HFFc6 (cell line): ENCODE data around the gene RAC2. TPM values are rescaled to one million over a fixed set of nuclear protein-coding genes. Genes with fewer than 3 reads are reported as not detected.

ENCODE experiments used
- DNase-seq: peaks from one replicate; pipeline ENCODE4 v3.0.0-alpha.2; 2018
- H3K27ac Mint-ChIP-seq: 2 replicates; pipeline ENCODE4 v1.8.0; 2020; ENCODE audit warnings: mild to moderate bottlenecking, mixed read lengths
- H3K27me3 Mint-ChIP-seq: 2 replicates; pipeline ENCODE4 v1.8.0; 2021; ENCODE audit warnings: mild to moderate bottlenecking, moderate library complexity, mixed read lengths; ENCODE audit not compliant: insufficient read depth
- H3K36me3 Mint-ChIP-seq: 2 replicates; pipeline ENCODE4 v1.8.0; 2021; ENCODE audit warnings: low read depth, mixed read lengths
- H3K4me1 Mint-ChIP-seq: 2 replicates; pipeline ENCODE4 v1.8.0; 2020; ENCODE audit warnings: low read depth, mixed read lengths
- H3K4me3 Mint-ChIP-seq: 2 replicates; pipeline ENCODE4 v1.8.0; 2020; ENCODE audit warnings: mild to moderate bottlenecking, moderate library complexity, mixed read lengths
- H3K9me3 Mint-ChIP-seq: 2 replicates; pipeline ENCODE4 v1.8.0; 2020; ENCODE audit warnings: mild to moderate bottlenecking, mixed read lengths
- CTCF ChIP-seq: fragments of 200-600 bp; sonication (generic); IDR thresholded peaks from 2 replicates; pipeline ENCODE4 v1.5.0; 2021; ENCODE audit warnings: antibody characterized with exemption, mild to moderate bottlenecking
- long read RNA-seq: library from polyadenylated mRNA; unstranded; transcript quantifications from one replicate; pipeline ENCODE4 v2.0.0, GENCODE V29; 2019
- total RNA-seq, 6 experiments: library from RNA; stranded (reverse); fragmentation: NEBNext Ultra II Directional; extraction: Animal tissue kit (Norgen Biotek cat#: 25700); gene quantifications; 2 replicates in 1 of 6; 3 replicates in 5 of 6; pipeline ENCODE4 v1.2.3, GENCODE V29; 2021

The RAC2 gene
- 10 to 100 TPM; 29.9 to 57.2 (median 53.5) TPM for total RNA-seq
- long read RNA-seq, transcript RAC2-201 (7 exons, 1,482 nt), result major isoform, 20 of 28 reads
- long read RNA-seq, partial matches to known transcripts, result 2 of 28 reads
- long read RNA-seq, other reads (novel, unspliced or antisense), result 6 of 28 reads

- DNase-seq, result no peak
- no peaks in the 10 kb centered on the region for H3K36me3 Mint-ChIP-seq
- peaks cover 6% of the 10 kb centered on the region for H3K27me3 Mint-ChIP-seq
- H3K4me3 Mint-ChIP-seq, result peak within 1 kb of the TSS; percentile 84
- no peaks in the 10 kb centered on the region for H3K9me3 Mint-ChIP-seq
- TF ChIP-seq CTCF, result no peak
- H3K4me1 Mint-ChIP-seq, result peaks cover 26% of the 10 kb centered on the region
- 0 out of 2 replicates have a peak within 1 kb of the TSS, but pooled peaks have one; percentile 25 for H3K27ac Mint-ChIP-seq
These were observed at the start of gene RAC2 for GRCh38 chr22:37244114-37244921. RAC2 (minus strand) TSS chr22:37244269; CDS start chr22:37244148, 121 bp downstream.

GRCh38 chr22:37293172-37293571 lies 49.1 kb upstream of the RAC2 start:
- no peaks in the 10 kb centered on the region for H3K36me3 Mint-ChIP-seq
- no peak overlapping the region for H3K27ac Mint-ChIP-seq
- peaks cover 5% of the 10 kb centered on the region; the same call in 1 of the 2 replicates for H3K27me3 Mint-ChIP-seq

GRCh38 chr22:37292641-37293040 lies 48.6 kb upstream of the RAC2 start:
- Mint-ChIP-seq H3K4me3 (no peak overlapping the region), H3K9me3 (peaks cover 4% of the 10 kb centered on the region), H3K4me1 (peaks cover 12% of the 10 kb centered on the region), H3K36me3 (no peaks in the 10 kb centered on the region), H3K27ac (no peak overlapping the region), H3K27me3 (peaks cover 6% of the 10 kb centered on the region)
- TF ChIP-seq CTCF, result no peak
- no peak for DNase-seq

More at GRCh38 chr22:37293172-37293571, 49.1 kb upstream of the RAC2 start:
- Mint-ChIP-seq H3K9me3 (peaks cover 4% of the 10 kb centered on the region), H3K4me1 (peaks cover 12% of the 10 kb centered on the region), H3K4me3 (no peak overlapping the region)
- TF ChIP-seq CTCF, result no peak
- no peak for DNase-seq

DNA sequence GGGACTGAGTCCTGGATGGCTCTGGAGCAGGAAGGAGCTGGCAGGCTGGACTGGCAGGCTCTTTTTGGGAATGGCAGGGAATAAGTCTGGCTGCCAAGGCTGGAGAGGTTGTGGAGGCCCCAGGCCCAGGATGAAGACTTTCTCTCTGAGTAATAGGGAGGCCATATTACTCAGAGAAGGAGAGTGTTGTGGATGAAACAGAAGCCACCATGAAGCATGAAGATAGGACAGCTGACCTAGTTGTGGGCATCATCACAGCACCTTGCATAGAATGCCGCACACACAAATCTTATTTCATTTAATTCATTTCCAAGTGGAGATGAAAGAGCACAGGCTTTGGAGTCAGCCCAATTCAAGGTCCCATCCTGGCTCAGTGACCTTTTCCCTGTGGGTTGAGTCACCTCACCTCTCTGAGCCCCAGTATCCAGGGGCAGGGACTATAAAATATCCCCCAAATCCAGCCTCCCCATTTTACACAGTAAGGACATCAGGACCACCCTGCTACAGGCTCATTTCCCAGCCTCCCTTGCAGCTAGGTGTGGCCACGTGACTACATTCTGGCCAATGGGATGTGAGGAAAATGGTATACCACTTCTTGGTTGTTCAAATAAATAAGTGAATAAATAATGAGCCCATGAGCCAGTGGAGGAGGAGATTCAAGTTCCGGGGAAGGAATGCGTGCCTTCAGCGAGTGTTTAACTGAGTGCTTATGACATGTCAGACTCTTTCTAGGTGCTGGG lies 47.7 kb upstream of the RAC2 start:
- Mint-ChIP-seq H3K27ac (0 out of 2 replicates have a peak overlapping the region, but pooled peaks have one; percentile 8), H3K4me3 (no peak overlapping the region), H3K4me1 (peaks cover 12% of the 10 kb centered on the region), H3K27me3 (peaks cover 12% of the 10 kb centered on the region), H3K36me3 (no peaks in the 10 kb centered on the region), H3K9me3 (peaks cover 4% of the 10 kb centered on the region)
- no peak for DNase-seq
- no peak for TF ChIP-seq CTCF

DNA sequence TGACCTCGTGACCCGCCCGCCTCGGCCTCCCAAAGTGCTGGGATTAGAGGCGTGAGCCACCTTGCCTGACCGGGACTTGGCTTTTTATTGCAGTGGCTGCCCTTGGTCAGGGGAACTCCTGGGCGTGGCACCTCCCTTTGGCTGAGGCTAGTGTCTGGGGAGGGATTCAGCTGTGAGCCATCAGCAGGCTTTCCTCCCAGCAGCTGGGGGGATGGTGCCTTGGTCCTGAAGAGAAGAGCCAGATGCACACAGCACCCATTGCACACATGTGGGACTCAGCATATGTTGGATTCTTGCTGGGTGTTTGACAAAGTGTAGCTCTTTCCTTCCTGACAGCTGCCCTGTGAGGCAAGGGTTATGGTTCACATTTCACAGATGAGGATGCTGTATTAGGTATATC lies 46.7 kb upstream of the RAC2 start:
- Mint-ChIP-seq H3K27me3 (peaks cover 15% of the 10 kb centered on the region), H3K36me3 (no peaks in the 10 kb centered on the region), H3K4me1 (peaks cover 12% of the 10 kb centered on the region), H3K27ac (no peak overlapping the region), H3K9me3 (peaks cover 4% of the 10 kb centered on the region), H3K4me3 (no peak overlapping the region)
- TF ChIP-seq CTCF, result no peak
- no peak for DNase-seq
